Medulla oblongata (tissue), 1 donor: Measurements from ENCODE around the gene CALML3.

Source experiments
- DNase-seq: peaks from one replicate; pipeline ENCODE4 v3.0.0-alpha.2; 2015; ENCODE audit errors: extremely low spot score

Gene CALML3

GRCh38 chr10:5506751-5507648 is 17.8 kb upstream of the CALML3 start:
- no peak for DNase-seq

- no peak for DNase-seq
Measured at GRCh38 chr10:5507649-5508131, 17.1 kb upstream of the CALML3 start.

- DNase-seq, result no peak
Measured at GRCh38 chr10:5508161-5508604, 16.6 kb upstream of the CALML3 start.

- no peak for DNase-seq
Measured at GRCh38 chr10:5508786-5509185, 16.0 kb upstream of the CALML3 start.

- DNase-seq, result no peak
Measured at GRCh38 chr10:5509236-5509635, 15.5 kb upstream of the CALML3 start.

GRCh38 chr10:5509691-5510090 is 15.1 kb upstream of the CALML3 start:
- DNase-seq, result no peak

- no peak for DNase-seq
Measured at GRCh38 chr10:5510281-5511072, 14.3 kb upstream of the CALML3 start.

GRCh38 chr10:5511231-5511884 is 13.4 kb upstream of the CALML3 start:
- no peak for DNase-seq

GRCh38 chr10:5511885-5512280 is 12.9 kb upstream of the CALML3 start:
- DNase-seq, result no peak

- no peak for DNase-seq
Measured at GRCh38 chr10:5512331-5512730, 12.4 kb upstream of the CALML3 start.

GRCh38 chr10:5512881-5513612 is 11.7 kb upstream of the CALML3 start:
- no peak for DNase-seq

- no peak for DNase-seq
Measured at GRCh38 chr10:5514226-5514850, 10.4 kb upstream of the CALML3 start.

- no peak for DNase-seq
Measured at GRCh38 chr10:5515948-5516761, 8.6 kb upstream of the CALML3 start.

GRCh38 chr10:5517546-5517945 is 7.2 kb upstream of the CALML3 start:
- DNase-seq, result no peak

GRCh38 chr10:5518143-5518542 is 6.6 kb upstream of the CALML3 start:
- DNase-seq, result no peak

GRCh38 chr10:5519054-5519453 is 5.7 kb upstream of the CALML3 start:
- no peak for DNase-seq

GRCh38 chr10:5522913-5523560 is 1.7 kb upstream of the CALML3 start:
- no peak for DNase-seq

- no peak for DNase-seq
Measured at GRCh38 chr10:5523796-5524574, 776 bp upstream of the CALML3 start.
